Activated CD4-positive, alpha-beta memory T cell treated with anti-CD3 and anti-CD28 coated beads, Interleukin-2, amount 10 ng/mL, durations not matched to agents 7 days and 5 days (primary cell): ENCODE measurements around the gene FOXD2. TPM values are rescaled to one million over a fixed set of nuclear protein-coding genes. Genes with fewer than 3 reads are reported as not detected.

Experiments used
- CTCF ChIA-PET: fragments of 350-600 bp; sonication (Branson Sonifier 250); formaldehyde crosslinking; loops from one replicate; lab custom pipeline; 2021; ENCODE audit warnings: antibody characterized with exemption, inconsistent platforms; lab: Charles Lee
- POLR2A ChIA-PET: fragments of 350-600 bp; sonication (Branson Sonifier 250); formaldehyde crosslinking; loops from one replicate; lab custom pipeline; 2021; ENCODE audit warnings: antibody characterized with exemption; lab: Charles Lee
- DNase-seq: peaks from one replicate; pipeline ENCODE4 v3.0.0-alpha.2; 2020
- H3K27ac Mint-ChIP-seq: one replicate; pipeline ENCODE4 v1.8.0; 2021; ENCODE audit warnings: mild to moderate bottlenecking, mixed read lengths
- H3K27me3 Mint-ChIP-seq: one replicate; pipeline ENCODE4 v1.8.0; 2021; ENCODE audit warnings: mixed read lengths
- H3K36me3 Mint-ChIP-seq: one replicate; pipeline ENCODE4 v1.8.0; 2021; ENCODE audit warnings: low read depth, mixed read lengths
- H3K4me1 Mint-ChIP-seq: one replicate; pipeline ENCODE4 v1.8.0; 2021; ENCODE audit warnings: mixed read lengths
- H3K4me3 Mint-ChIP-seq: one replicate; pipeline ENCODE4 v1.8.0; 2021; ENCODE audit warnings: mild to moderate bottlenecking, mixed read lengths
- H3K9me3 Mint-ChIP-seq: one replicate; pipeline ENCODE4 v1.8.0; 2021; ENCODE audit warnings: mixed read lengths
- total RNA-seq, 2 experiments: library from RNA; stranded (reverse); gene quantifications; one replicate each; pipeline ENCODE4 v1.2.3, GENCODE V29; 2021

FOXD2 gene
- total RNA-seq, 2 experiments from 2014 or later: 0.65 to 0.68 TPM

DNA sequence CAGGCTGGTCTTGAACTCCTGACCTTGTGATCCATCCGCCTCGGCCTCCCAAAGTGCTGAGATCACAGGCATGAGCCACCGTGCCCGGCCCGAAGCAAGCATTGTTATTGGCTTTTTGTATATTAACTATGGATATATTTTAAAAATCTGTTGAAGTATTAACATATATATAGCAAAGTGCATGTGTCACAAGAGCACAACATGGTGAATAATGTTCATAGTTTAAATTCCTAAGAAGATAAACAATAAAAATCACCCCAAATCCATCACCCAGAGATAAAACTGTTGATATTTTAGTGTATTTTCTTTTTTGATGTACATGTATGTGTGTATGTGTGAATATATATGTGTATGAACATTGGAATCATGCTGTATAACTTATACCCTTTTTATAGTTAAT lies 30.9 kb upstream of the FOXD2 start:
- no peaks in the 10 kb centered on the region for H3K9me3 Mint-ChIP-seq
- no peaks in the 10 kb centered on the region for H3K4me1 Mint-ChIP-seq
- CTCF ChIA-PET: no interaction called here
- peaks cover 11% of the 10 kb centered on the region for H3K27me3 Mint-ChIP-seq
- DNase-seq: no peak
- H3K27ac Mint-ChIP-seq: no peak overlapping the region
- no peaks in the 10 kb centered on the region for H3K36me3 Mint-ChIP-seq
- POLR2A ChIA-PET: no interaction called here
- no peak overlapping the region for H3K4me3 Mint-ChIP-seq

- H3K27ac Mint-ChIP-seq: no peak overlapping the region
- ChIA-PET CTCF (no interaction called here), POLR2A (no interaction called here)
- H3K4me1 Mint-ChIP-seq: no peaks in the 10 kb centered on the region
- no peak overlapping the region for H3K4me3 Mint-ChIP-seq
- no peak for DNase-seq
- H3K36me3 Mint-ChIP-seq: no peaks in the 10 kb centered on the region
- no peaks in the 10 kb centered on the region for H3K9me3 Mint-ChIP-seq
- peaks cover 11% of the 10 kb centered on the region for H3K27me3 Mint-ChIP-seq
These were observed 30.4 kb upstream of the FOXD2 start for GRCh38 chr1:47407481-47407880.

- Mint-ChIP-seq H3K36me3 (no peaks in the 10 kb centered on the region), H3K9me3 (no peaks in the 10 kb centered on the region), H3K4me1 (no peaks in the 10 kb centered on the region), H3K27me3 (peaks cover 19% of the 10 kb centered on the region), H3K27ac (no peak overlapping the region), H3K4me3 (no peak overlapping the region)
- CTCF ChIA-PET: no interaction called here
- POLR2A ChIA-PET: no interaction called here
- no peak for DNase-seq
These were observed 28.4 kb upstream of the FOXD2 start for GRCh38 chr1:47409311-47410067.

GRCh38 chr1:47410068-47410455 lies 27.8 kb upstream of the FOXD2 start:
- peaks cover 22% of the 10 kb centered on the region for H3K27me3 Mint-ChIP-seq
- no peak overlapping the region for H3K27ac Mint-ChIP-seq
- H3K4me1 Mint-ChIP-seq: no peaks in the 10 kb centered on the region
- DNase-seq: no peak
- H3K4me3 Mint-ChIP-seq: no peak overlapping the region
- H3K36me3 Mint-ChIP-seq: no peaks in the 10 kb centered on the region
- POLR2A ChIA-PET: no interaction called here
- no peaks in the 10 kb centered on the region for H3K9me3 Mint-ChIP-seq
- CTCF ChIA-PET: no interaction called here

- Mint-ChIP-seq H3K27ac (no peak overlapping the region), H3K4me3 (no peak overlapping the region), H3K27me3 (peaks cover 27% of the 10 kb centered on the region), H3K36me3 (no peaks in the 10 kb centered on the region), H3K9me3 (no peaks in the 10 kb centered on the region), H3K4me1 (peaks cover 3% of the 10 kb centered on the region)
- DNase-seq: no peak
- ChIA-PET CTCF (no interaction called here), POLR2A (no interaction called here)
These were observed 26.4 kb upstream of the FOXD2 start for GRCh38 chr1:47411436-47411835.

DNA sequence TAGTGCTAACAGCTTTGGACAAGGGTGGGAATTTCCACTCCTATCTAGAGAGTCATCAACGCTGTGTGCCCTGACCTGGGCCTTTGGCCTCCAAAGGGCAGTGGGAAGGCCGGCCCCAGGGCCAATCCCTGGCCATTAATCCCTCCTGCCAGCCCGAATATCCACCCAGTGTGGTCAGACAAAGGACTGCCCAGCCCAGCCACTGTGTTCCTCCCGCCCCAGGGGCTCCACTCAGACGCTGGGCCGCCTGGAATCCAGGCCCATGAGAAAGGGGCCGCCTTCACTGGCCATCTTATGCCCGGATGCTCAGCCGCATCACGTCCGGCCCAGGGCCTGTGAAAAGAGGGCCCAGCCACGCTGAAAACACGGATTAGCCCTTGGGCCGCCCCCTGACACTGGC lies 25.4 kb upstream of the FOXD2 start:
- POLR2A ChIA-PET: interaction anchor here (0.7 kb wide), 1 partner anchor 25 kb away, joined by 3 read pairs; the partner anchor contains the start of gene FOXD2
- CTCF ChIA-PET: interaction anchor here (1.7 kb wide), 1 partner anchor 25 kb away, joined by 6 read pairs; the partner anchor contains the start of gene FOXD2
- H3K36me3 Mint-ChIP-seq: no peaks in the 10 kb centered on the region

DNA sequence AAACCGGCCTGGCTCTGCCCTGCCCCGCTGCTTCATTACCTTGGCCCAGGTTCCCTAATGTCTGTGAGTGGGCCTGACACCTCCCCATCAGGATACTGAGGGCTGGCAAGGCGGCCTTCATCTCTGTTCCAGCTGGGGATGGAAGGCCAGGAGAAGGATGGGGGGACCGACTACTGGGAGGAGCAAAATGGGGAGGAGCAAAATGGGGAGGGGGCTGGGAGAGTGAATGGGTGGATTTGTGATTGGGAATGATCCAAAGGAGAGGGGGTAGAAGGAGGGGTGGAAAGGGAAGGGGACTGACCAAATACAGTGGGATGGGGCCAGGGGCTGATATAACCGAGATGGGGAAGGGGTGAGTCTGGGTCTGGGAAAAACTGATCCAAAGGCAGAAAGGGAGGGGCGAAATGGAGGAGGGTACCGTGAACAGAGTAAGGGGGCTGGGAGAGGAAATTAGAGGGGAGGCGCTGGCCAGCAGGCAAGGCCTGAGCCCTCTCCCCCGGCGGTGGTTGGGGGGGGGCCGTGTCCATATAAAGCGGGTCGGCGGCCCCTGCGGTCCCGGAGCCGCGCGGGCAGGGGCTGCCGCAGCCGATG lies 22.0 kb upstream of the FOXD2 start, which contains the start of gene FOXE3:
Gene FOXE3, plus strand, starts transcription at position 558 of the 591 bp plus-strand sequence. Its CDS starts 31 bp downstream, at position 589.
- Mint-ChIP-seq H3K9me3 (no peaks in the 10 kb centered on the region), H3K4me1 (peaks cover 10% of the 10 kb centered on the region), H3K27ac (no peak within 1 kb of the TSS), H3K36me3 (no peaks in the 10 kb centered on the region), H3K4me3 (peak within 1 kb of the TSS; percentile 36), H3K27me3 (peaks cover 45% of the 10 kb centered on the region)
- no peak for DNase-seq
- ChIA-PET POLR2A (no interaction called here), CTCF (no interaction called here)

More for the DNA sequence above, 25.4 kb upstream of the FOXD2 start:
- Mint-ChIP-seq H3K27ac (no peak overlapping the region), H3K4me1 (peaks cover 7% of the 10 kb centered on the region), H3K27me3 (peaks cover 32% of the 10 kb centered on the region), H3K4me3 (no peak overlapping the region), H3K9me3 (no peaks in the 10 kb centered on the region)
- no peak for DNase-seq

- no peaks in the 10 kb centered on the region for H3K36me3 Mint-ChIP-seq
- no peaks in the 10 kb centered on the region for H3K9me3 Mint-ChIP-seq
- ChIA-PET POLR2A (no interaction called here), CTCF (interaction anchor here (0.8 kb wide), 1 partner anchor 20 kb away, joined by 3 read pairs; no protein-coding TSS in a partner anchor)
- H3K27me3 Mint-ChIP-seq: peaks cover 45% of the 10 kb centered on the region
- peaks cover 10% of the 10 kb centered on the region for H3K4me1 Mint-ChIP-seq
- peak; percentile 21 for DNase-seq
- H3K27ac Mint-ChIP-seq: no peak overlapping the region
- H3K4me3 Mint-ChIP-seq: peak overlapping the region; percentile 36
These were observed 21.3 kb upstream of the FOXD2 start for GRCh38 chr1:47416319-47417169.

GRCh38 chr1:47417170-47418044 lies 20.4 kb upstream of the FOXD2 start:
- H3K9me3 Mint-ChIP-seq: no peaks in the 10 kb centered on the region
- POLR2A ChIA-PET: no interaction called here
- no peak overlapping the region for H3K4me3 Mint-ChIP-seq
- CTCF ChIA-PET: interaction anchor here (0.8 to 4.7 kb wide), 2 partner anchors 19 kb away, joined by 3 to 32 read pairs; partner anchors contain the start of gene FOXD2
- no peak for DNase-seq
- no peak overlapping the region for H3K27ac Mint-ChIP-seq
- H3K4me1 Mint-ChIP-seq: peaks cover 10% of the 10 kb centered on the region
- H3K27me3 Mint-ChIP-seq: peaks cover 45% of the 10 kb centered on the region
- H3K36me3 Mint-ChIP-seq: no peaks in the 10 kb centered on the region

DNA sequence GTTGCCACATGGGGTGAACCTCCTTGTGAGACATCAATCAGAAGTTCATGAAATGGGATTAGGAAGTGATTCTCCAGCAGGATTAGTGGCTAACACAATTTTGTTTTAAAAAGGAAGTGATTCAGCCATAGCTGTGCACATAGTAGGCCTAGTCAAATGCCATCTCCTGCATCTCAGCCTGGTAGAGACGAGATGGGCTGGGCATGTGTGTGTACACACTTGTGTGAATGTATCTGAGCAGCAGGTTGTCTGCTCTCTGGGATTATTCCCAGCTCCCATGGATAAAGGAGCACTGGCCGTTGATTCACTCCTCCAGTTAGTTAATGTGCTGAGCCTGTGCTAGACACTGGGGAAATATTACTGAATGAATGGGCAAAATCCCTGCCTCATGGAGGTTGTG lies 19.7 kb upstream of the FOXD2 start:
- DNase-seq: no peak
- H3K4me1 Mint-ChIP-seq: peaks cover 10% of the 10 kb centered on the region
- no peaks in the 10 kb centered on the region for H3K36me3 Mint-ChIP-seq
- H3K27ac Mint-ChIP-seq: no peak overlapping the region
- ChIA-PET CTCF (interaction anchor here (4.7 kb wide), 1 partner anchor 18 kb away, joined by 32 read pairs; the partner anchor contains the start of gene FOXD2), POLR2A (no interaction called here)
- peaks cover 45% of the 10 kb centered on the region for H3K27me3 Mint-ChIP-seq
- no peaks in the 10 kb centered on the region for H3K9me3 Mint-ChIP-seq
- no peak overlapping the region for H3K4me3 Mint-ChIP-seq

DNA sequence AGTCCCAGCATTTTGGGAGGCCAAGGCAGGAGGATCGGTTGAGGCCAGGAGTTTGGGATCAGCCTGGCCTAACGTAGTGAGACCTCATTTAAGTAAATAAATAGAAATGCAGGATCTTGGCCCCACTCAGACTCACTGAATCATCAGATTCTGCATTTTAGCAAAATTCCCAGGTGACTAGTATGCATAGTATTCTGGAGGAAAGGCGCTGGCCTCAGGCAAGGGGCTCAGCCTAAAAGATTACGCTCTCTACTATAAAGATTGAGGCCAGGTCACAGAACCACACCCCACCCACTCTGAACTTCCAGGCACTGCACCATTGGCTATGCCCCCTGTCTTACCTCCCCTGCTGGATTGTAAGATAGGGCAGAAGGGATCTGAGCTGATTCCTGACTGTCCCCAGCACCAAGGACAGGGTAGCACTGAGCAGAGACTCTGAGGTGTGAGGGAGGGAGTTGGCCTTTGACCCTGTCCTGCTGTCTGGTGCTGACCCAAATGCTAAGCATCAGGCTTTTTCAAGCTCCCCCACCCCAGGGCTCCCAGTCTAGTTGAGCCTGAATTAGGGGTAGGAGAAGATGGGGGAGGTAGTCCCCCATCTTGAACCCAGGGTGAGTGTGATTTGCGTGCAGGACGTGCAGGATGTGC lies 19.0 kb upstream of the FOXD2 start:
- POLR2A ChIA-PET: no interaction called here
- CTCF ChIA-PET: interaction anchor here (4.7 kb wide), 1 partner anchor 18 kb away, joined by 32 read pairs; the partner anchor contains the start of gene FOXD2
- Mint-ChIP-seq H3K4me3 (no peak overlapping the region), H3K9me3 (no peaks in the 10 kb centered on the region), H3K27me3 (peaks cover 44% of the 10 kb centered on the region), H3K27ac (no peak overlapping the region), H3K4me1 (peaks cover 10% of the 10 kb centered on the region), H3K36me3 (no peaks in the 10 kb centered on the region)
- no peak for DNase-seq
